ENCODE data around the gene LRFN3.

- no peak for TF ChIP-seq CTCF (IDR thresholded peaks at IDR 0.05)
- TF ChIP-seq EZH2 (IDR thresholded peaks at IDR 0.05; ENCODE audit: borderline replicate concordance, insufficient read depth, low read depth, low read length, poor library complexity, severe bottlenecking): no peak
These were observed 51.4 kb downstream of the LRFN3 start for GRCh38 chr19:35987571-35987896.
